Cardiac atrium fibroblast (primary cell): ENCODE data around the gene SLC25A46. TPM values are rescaled to one million over a fixed set of nuclear protein-coding genes. Genes with fewer than 3 reads are reported as not detected.

Experiments
- total RNA-seq: library from RNA; depleted of rRNA; stranded (reverse); fragments of >200 nt; gene quantifications from 2 replicates; pipeline ENCODE4 v1.2.3, GENCODE V29; 2015

SLC25A46 gene
- 41.3 and 51.0 TPM in 2 replicates for total RNA-seq

DNA sequence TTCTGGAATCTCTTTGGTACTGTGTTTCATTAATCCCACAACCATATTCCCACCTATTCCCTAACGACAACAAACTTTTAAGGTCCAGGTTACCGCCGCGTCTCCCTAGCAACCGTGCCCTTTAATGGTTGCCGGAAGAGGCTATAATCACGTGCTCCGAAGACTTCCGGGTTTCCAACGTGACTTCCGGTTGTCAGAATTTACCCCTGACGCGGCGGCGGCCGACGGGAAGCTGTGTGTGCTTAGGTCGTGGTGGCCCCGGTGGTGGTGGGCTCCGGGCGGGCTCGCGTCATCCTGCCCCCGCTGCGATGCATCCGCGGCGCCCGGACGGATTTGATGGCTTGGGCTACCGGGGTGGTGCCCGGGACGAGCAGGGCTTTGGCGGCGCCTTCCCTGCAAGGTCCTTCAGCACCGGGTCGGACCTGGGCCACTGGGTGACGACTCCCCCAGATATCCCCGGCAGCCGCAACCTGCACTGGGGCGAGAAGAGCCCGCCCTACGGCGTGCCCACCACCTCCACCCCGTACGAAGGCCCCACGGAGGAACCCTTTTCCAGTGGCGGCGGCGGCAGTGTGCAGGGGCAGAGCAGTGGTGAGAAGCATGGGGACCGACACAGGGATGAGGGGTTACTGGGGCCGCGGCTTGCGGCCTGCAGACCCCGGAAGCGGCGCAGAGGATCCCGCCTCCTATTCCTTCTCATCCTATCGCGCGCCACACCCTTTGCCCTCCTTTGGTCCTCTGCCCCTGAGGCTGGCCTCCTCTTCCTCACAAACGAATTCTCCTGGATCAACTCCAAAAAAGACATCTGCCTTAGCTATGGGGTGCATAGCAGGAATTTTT lies at the start of gene SLC25A46:
TSS of gene SLC25A46 (plus strand) at position 196 of the 840 bp plus-strand sequence. CDS start at position 309, 113 bp downstream.

GRCh38 chr5:110726249-110727024 lies 12.4 kb upstream of the SLC25A46 start, which contains the start of gene TMEM232:
TMEM232 (minus strand) TSS chr5:110726671; CDS start chr5:110667352, 59,319 bp downstream.

Other genes starting within 250 kb of the SLC25A46 start
- gene TMEM232, start 12.3 kb upstream of the SLC25A46 start, total RNA-seq: 1.8 TPM in 1 of 2 replicates, not detected in the other